Measurements from ENCODE around the gene UGT1A3. TPM values are rescaled to one million over a fixed set of nuclear protein-coding genes. Genes with fewer than 3 reads are reported as not detected.

UGT1A3 gene
- total and polyA plus RNA-seq, 8 donors, result 1.3 to 10.7 (median 7.8) TPM; not detected in 4

DNA sequence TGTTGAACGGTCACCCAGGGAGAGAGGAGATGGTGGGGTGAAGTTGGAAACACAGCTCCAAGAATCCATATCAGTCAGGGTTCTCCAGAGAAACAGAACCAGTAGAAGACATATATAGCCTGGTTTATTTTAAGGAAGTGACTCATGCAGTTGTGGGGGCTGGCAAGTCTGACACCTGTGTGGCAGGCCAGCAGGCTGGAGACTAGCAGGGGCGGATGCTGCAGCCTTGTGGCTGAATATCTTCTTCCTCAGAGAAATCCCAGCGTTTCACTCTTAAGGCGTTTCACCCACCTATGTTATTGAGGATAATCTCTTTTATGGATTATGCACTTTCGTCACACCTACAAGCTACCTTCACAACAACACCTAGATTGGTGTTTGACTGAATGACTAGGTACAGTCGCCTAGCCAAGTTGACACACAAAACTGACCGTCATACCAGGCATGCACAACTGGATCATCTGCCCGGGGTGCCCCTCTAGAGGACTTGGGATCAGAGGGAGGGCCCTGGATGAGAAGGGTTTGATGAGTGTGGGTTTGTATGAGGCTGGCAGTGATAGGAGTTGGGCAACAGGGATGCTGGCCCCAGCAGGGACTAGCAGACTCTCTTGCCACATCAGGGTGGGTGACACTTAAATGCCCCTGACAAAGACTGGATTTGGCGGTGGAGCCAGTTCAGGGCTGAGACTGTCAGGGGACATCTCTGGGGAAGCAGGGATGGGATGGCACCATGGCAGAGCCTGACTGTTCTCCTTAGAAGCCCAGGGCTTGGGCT is 72.7 kb downstream of the UGT1A3 start:
- Histone ChIP-seq H3K36me3 (no peaks in the 10 kb centered on the region), H3K27ac (no peak overlapping the region), H3K9me3 (no peaks in the 10 kb centered on the region), H3K27me3 (peaks cover 0 to 13% (median 0%) of the 10 kb centered on the region in 3 donors), H3K4me3 (no peak overlapping the region), H3K4me1 (no peaks in the 10 kb centered on the region)
- 75 to 80% (median 78%) methylated on average over 8 to 9 of the region's 9 CpGs for WGBS, 5 donors
- intact Hi-C loops (cut with DNase I; ENCODE audit: low total_unique reads), result no loop called here
- TF ChIP-seq, protein P1, sequence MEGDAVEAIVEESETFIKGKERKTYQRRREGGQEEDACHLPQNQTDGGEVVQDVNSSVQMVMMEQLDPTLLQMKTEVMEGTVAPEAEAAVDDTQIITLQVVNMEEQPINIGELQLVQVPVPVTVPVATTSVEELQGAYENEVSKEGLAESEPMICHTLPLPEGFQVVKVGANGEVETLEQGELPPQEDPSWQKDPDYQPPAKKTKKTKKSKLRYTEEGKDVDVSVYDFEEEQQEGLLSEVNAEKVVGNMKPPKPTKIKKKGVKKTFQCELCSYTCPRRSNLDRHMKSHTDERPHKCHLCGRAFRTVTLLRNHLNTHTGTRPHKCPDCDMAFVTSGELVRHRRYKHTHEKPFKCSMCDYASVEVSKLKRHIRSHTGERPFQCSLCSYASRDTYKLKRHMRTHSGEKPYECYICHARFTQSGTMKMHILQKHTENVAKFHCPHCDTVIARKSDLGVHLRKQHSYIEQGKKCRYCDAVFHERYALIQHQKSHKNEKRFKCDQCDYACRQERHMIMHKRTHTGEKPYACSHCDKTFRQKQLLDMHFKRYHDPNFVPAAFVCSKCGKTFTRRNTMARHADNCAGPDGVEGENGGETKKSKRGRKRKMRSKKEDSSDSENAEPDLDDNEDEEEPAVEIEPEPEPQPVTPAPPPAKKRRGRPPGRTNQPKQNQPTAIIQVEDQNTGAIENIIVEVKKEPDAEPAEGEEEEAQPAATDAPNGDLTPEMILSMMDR (IDR thresholded peaks at IDR 0.05), result no peak
- DNase-seq, result peak in 1 of 2 donors; percentile 14

DNA sequence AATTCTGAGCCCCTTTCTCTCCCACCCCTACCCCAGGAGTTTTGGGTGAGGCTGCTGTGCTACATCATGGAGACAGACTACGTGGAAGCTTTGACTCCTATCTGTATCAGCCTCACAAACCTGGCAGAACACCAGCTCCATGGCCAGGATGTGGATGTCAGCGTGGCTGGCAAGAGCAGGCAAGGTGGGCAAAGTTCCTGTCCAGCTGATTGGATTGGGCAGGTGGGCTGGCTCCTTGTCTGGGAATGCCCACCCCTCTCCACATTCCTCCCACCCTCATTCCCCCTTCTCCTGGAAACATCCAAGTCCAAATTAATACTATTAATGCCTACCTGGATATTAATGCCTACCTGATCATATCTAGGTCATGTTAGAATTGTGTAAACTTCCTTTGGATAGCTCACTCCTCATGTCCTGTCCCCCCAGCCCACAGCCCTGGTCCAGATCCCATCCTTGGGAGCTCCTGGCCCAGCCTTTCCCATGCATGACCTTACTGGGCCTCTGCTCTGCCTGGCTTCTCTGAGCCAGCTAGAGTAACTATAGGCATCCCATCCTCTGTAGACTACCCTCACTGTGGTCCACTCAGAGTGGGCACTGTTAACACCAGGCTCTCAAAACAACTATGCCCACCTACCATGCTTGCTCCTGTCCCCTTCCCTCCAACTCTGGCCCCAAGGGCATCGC is 73.4 kb downstream of the UGT1A3 start:
- Histone ChIP-seq H3K4me1 (no peaks in the 10 kb centered on the region), H3K27ac (no peak overlapping the region), H3K27me3 (peaks cover 0 to 15% (median 0%) of the 10 kb centered on the region in 3 donors), H3K4me3 (no peak overlapping the region), H3K36me3 (no peaks in the 10 kb centered on the region), H3K9me3 (no peaks in the 10 kb centered on the region)
- intact Hi-C loops (cut with DNase I; ENCODE audit: low total_unique reads), result no loop called here
- no peak for TF ChIP-seq POLR2A (IDR thresholded peaks at IDR 0.05)
- no peak for TF ChIP-seq EP300 (IDR thresholded peaks at IDR 0.05)
- TF ChIP-seq, protein P1 (IDR thresholded peaks at IDR 0.05), result no peak
- TF ChIP-seq POLR2AphosphoS5 (IDR thresholded peaks at IDR 0.05), result no peak
- DNase-seq, result peak in 1 of 2 donors; percentile 20
- WGBS, 5 donors, result 52 to 79% (median 60%) methylated on average over 2 to 3 of the region's 3 CpGs

GRCh38 chr2:233803292-233803911 is 74.6 kb downstream of the UGT1A3 start:
- Histone ChIP-seq H3K36me3 (no peaks in the 10 kb centered on the region), H3K9me3 (no peaks in the 10 kb centered on the region), H3K4me3 (no peak overlapping the region), H3K4me1 (no peaks in the 10 kb centered on the region), H3K27ac (no peak overlapping the region), H3K27me3 (peaks cover 0 to 19% (median 0%) of the 10 kb centered on the region in 3 donors)
- peak in 1 of 2 donors; percentile 10 for DNase-seq
- intact Hi-C loops (cut with DNase I; ENCODE audit: low total_unique reads), result no loop called here
- no peak for TF ChIP-seq POLR2AphosphoS5 (IDR thresholded peaks at IDR 0.05)
- no peak for TF ChIP-seq POLR2A (IDR thresholded peaks at IDR 0.05)
- TF ChIP-seq, protein P1 (IDR thresholded peaks at IDR 0.05), result no peak
- no peak for TF ChIP-seq EP300 (IDR thresholded peaks at IDR 0.05)
- WGBS, 5 donors, result 63 to 79% (median 69%) methylated on average over 2 of the region's 2 CpGs

GRCh38 chr2:233803994-233804393 is 75.2 kb downstream of the UGT1A3 start:
- no peak for TF ChIP-seq EP300 (IDR thresholded peaks at IDR 0.05)
- no peak for TF ChIP-seq POLR2AphosphoS5 (IDR thresholded peaks at IDR 0.05)
- TF ChIP-seq POLR2A (IDR thresholded peaks at IDR 0.05), result no peak
- TF ChIP-seq, protein P1 (IDR thresholded peaks at IDR 0.05), result no peak
- Histone ChIP-seq H3K9me3 (no peaks in the 10 kb centered on the region), H3K4me3 (no peak overlapping the region), H3K36me3 (no peaks in the 10 kb centered on the region), H3K27me3 (peaks cover 0 to 24% (median 5%) of the 10 kb centered on the region in 3 donors), H3K4me1 (no peaks in the 10 kb centered on the region), H3K27ac (no peak overlapping the region)
- intact Hi-C loops (cut with DNase I; ENCODE audit: low total_unique reads), result no loop called here
- WGBS, 5 donors, result 45 to 71% (median 64%) methylated on average over 1 to 8 of the region's 8 CpGs
- DNase-seq, result peak in 1 of 2 donors; percentile 14
